DND-41 (cell line): Measurements from ENCODE around the gene ACAP3.

Source experiments
- ATAC-seq: fragments of 200-7000 bp; cut with Tn5 transposase; 3 replicates; pipeline ENCODE4 v1.9.1; 2021; ENCODE audit warnings: low read depth; ENCODE audit not compliant: insufficient read depth
- DNase-seq: peaks from one replicate; pipeline ENCODE4 v3.0.0-alpha.2; 2020
- H2AFZ ChIP-seq: 2 replicates; pipeline ENCODE4 v1.6.0; 2012; ENCODE audit warnings: low read depth, low read length
- H3K27ac ChIP-seq: 2 replicates; pipeline ENCODE4 v1.5.1; 2012; ENCODE audit warnings: low read length, inconsistent platforms
- H3K27me3 ChIP-seq: fragments of 200-600 bp; sonication (generic); 2 replicates; pipeline ENCODE4 v1.6.0; 2012; ENCODE audit warnings: low read length, mild to moderate bottlenecking, inconsistent platforms; ENCODE audit not compliant: insufficient read depth, poor library complexity
- H3K36me3 ChIP-seq: 2 replicates; pipeline ENCODE4 v1.5.1; 2012; ENCODE audit warnings: low read length, inconsistent platforms; ENCODE audit not compliant: insufficient read depth
- H3K4me1 ChIP-seq: 2 replicates; pipeline ENCODE4 v1.5.1; 2012; ENCODE audit warnings: mild to moderate bottlenecking, low read length; ENCODE audit not compliant: insufficient read depth
- H3K4me2 ChIP-seq: 2 replicates; pipeline ENCODE4 v1.6.0; 2012; ENCODE audit warnings: mild to moderate bottlenecking, moderate library complexity, low read length, inconsistent platforms; ENCODE audit not compliant: insufficient read depth
- H3K4me3 ChIP-seq, 2 experiments: fragments of 200-600 bp in 1 of 2; shearing (Covaris generic) in 1 of 2; 2 replicates each; pipeline ENCODE4 v1.5.1; 2012 to 2016; ENCODE audit warnings: inconsistent platforms in 2 of 2, low read length in 2 of 2, mild to moderate bottlenecking in 2 of 2, low read depth in 1 of 2, moderate library complexity in 1 of 2
- H3K79me2 ChIP-seq: 2 replicates; pipeline ENCODE4 v1.6.0; 2012; ENCODE audit warnings: low read length, inconsistent platforms; ENCODE audit not compliant: insufficient read depth
- H3K9ac ChIP-seq: 2 replicates; pipeline ENCODE4 v1.6.0; 2012; ENCODE audit warnings: low read depth, mild to moderate bottlenecking, inconsistent platforms, low read length, moderate library complexity
- H3K9me3 ChIP-seq: 2 replicates; pipeline ENCODE4 v1.5.1; 2012; ENCODE audit warnings: low read length, moderate library complexity, mild to moderate bottlenecking, inconsistent platforms; ENCODE audit not compliant: insufficient read depth, severe bottlenecking
- H4K20me1 ChIP-seq: 2 replicates; pipeline ENCODE4 v1.6.0; 2012; ENCODE audit warnings: low read length; ENCODE audit not compliant: insufficient read depth
- EZH2 ChIP-seq: IDR thresholded peaks from 3 replicates; pipeline ENCODE4 v1.6.1; 2012; ENCODE audit warnings: borderline replicate concordance, low read depth, mild to moderate bottlenecking, moderate library complexity, low read length, inconsistent platforms; ENCODE audit not compliant: severe bottlenecking
- TF ChIP-seq, protein P1 (sequence below): IDR thresholded peaks from 2 replicates; pipeline ENCODE4 v1.5.1; 2012; ENCODE audit warnings: borderline replicate concordance, low read length, moderate library complexity, mild to moderate bottlenecking; ENCODE audit not compliant: poor library complexity, severe bottlenecking; ENCODE audit errors: extremely low read depth

Gene ACAP3

DNA sequence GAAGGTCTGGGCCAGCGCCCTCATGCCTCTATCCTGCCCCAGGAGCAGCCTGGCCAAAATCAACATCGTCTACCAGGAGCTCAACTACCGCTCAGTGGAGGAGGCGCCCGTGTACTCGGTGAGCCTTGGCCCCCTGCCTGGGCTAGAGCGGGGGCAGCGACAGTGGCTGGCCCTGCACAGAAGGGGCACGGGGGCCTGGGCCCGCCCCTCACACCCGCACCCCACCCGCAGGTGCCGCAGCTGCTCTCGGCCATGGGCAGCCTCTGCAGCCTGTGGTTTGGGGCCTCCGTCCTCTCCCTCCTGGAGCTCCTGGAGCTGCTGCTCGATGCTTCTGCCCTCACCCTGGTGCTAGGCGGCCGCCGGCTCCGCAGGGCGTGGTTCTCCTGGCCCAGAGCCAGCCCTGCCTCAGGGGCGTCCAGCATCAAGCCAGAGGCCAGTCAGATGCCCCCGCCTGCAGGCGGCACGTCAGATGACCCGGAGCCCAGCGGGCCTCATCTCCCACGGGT, 16.7 kb downstream of the ACAP3 start:
- Histone ChIP-seq H2AFZ (no peak overlapping the region), H3K27ac (no peak overlapping the region), H3K4me3 (no peak overlapping the region), H3K79me2 (no peaks in the 10 kb centered on the region), H3K36me3 (peaks cover 3% of the 10 kb centered on the region; the same call in 1 of the 2 replicates), H3K9me3 (no peaks in the 10 kb centered on the region), H3K27me3 (no peaks in the 10 kb centered on the region), H3K9ac (no peak overlapping the region), H3K4me1 (no peaks in the 10 kb centered on the region), H4K20me1 (peaks cover 4% of the 10 kb centered on the region; the same call in 1 of the 2 replicates), H3K4me2 (no peak overlapping the region)
- TF ChIP-seq, protein P1, sequence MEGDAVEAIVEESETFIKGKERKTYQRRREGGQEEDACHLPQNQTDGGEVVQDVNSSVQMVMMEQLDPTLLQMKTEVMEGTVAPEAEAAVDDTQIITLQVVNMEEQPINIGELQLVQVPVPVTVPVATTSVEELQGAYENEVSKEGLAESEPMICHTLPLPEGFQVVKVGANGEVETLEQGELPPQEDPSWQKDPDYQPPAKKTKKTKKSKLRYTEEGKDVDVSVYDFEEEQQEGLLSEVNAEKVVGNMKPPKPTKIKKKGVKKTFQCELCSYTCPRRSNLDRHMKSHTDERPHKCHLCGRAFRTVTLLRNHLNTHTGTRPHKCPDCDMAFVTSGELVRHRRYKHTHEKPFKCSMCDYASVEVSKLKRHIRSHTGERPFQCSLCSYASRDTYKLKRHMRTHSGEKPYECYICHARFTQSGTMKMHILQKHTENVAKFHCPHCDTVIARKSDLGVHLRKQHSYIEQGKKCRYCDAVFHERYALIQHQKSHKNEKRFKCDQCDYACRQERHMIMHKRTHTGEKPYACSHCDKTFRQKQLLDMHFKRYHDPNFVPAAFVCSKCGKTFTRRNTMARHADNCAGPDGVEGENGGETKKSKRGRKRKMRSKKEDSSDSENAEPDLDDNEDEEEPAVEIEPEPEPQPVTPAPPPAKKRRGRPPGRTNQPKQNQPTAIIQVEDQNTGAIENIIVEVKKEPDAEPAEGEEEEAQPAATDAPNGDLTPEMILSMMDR: no peak
- no peak for TF ChIP-seq EZH2
- DNase-seq (no peak), ATAC-seq (no peak)

DNA sequence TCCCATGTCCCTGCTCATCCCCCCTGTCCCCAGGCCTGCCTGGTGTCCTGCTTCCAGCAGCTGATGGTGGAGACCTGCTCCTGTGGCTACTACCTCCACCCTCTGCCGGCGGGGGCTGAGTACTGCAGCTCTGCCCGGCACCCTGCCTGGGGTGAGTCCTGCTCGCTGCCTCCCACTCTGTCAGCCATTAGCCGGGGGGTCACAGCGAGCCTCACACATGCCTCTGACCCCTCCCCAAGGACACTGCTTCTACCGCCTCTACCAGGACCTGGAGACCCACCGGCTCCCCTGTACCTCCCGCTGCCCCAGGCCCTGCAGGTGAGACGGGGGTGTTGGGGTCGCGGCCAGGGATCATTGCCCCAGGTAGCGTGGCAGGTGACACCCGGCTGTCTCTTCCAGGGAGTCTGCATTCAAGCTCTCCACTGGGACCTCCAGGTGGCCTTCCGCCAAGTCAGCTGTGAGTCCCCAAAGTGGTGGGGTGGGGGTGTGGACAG, 17.4 kb downstream of the ACAP3 start:
- no peak overlapping the region for H3K27ac ChIP-seq
- H3K4me2 ChIP-seq: no peak overlapping the region
- peaks cover 4% of the 10 kb centered on the region; the same call in 1 of the 2 replicates for H4K20me1 ChIP-seq
- no peak overlapping the region for H3K9ac ChIP-seq
- no peaks in the 10 kb centered on the region for H3K79me2 ChIP-seq
- no peaks in the 10 kb centered on the region for H3K9me3 ChIP-seq
- DNase-seq (peak; percentile 45), ATAC-seq (peak; percentile 45; the same call in 2 of the 3 replicates)
- TF ChIP-seq, protein P1: peak; percentile 61
- TF ChIP-seq EZH2: no peak
- no peaks in the 10 kb centered on the region for H3K27me3 ChIP-seq
- H3K36me3 ChIP-seq: peaks cover 3% of the 10 kb centered on the region; the same call in 1 of the 2 replicates
- no peaks in the 10 kb centered on the region for H3K4me1 ChIP-seq
- no peak overlapping the region for H3K4me3 ChIP-seq
- H2AFZ ChIP-seq: no peak overlapping the region

DNA sequence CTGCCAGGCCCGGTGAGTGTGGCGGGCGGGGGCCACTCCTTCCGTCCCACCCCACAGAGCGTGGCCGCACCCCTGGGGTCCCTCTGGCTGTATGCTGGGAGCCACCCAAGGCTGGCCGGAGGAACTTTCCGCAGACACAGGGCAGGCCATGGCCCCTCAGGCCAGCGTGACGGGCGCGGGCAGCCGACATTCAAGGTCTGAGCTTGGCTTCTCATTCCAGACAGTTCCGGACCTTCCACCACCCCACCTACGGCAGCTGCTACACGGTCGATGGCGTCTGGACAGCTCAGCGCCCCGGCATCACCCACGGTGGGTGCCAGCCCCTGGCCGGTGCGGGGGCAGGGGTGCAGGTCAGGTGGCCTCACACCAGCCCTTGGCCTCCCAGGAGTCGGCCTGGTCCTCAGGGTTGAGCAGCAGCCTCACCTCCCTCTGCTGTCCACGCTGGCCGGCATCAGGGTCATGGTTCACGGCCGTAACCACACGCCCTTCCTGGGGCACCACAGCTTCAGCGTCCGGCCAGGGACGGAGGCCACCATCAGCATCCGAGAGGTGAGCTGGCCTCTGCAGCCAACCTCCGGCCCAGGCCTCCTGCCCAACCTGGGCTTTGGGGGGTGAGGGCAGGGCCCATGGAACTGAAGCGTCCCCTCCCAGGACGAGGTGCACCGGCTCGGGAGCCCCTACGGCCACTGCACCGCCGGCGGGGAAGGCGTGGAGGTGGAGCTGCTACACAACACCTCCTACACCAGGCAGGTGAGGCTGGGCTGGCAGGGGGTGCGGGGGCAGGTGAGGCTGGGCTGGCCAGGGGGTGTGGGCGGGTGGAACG, 20.2 kb downstream of the ACAP3 start:
- Histone ChIP-seq H4K20me1 (no peaks in the 10 kb centered on the region), H2AFZ (no peak overlapping the region)
- ATAC-seq: no peak

More for the DNA sequence above, 20.2 kb downstream of the ACAP3 start:
- H3K27me3 ChIP-seq: no peaks in the 10 kb centered on the region
- H3K27ac ChIP-seq: no peak overlapping the region
- no peaks in the 10 kb centered on the region for H3K79me2 ChIP-seq
- no peak overlapping the region for H3K4me3 ChIP-seq
- no peak overlapping the region for H3K4me2 ChIP-seq
- no peak for DNase-seq
- no peak for TF ChIP-seq EZH2
- TF ChIP-seq, protein P1: no peak
- no peak overlapping the region for H3K9ac ChIP-seq
- no peaks in the 10 kb centered on the region for H3K4me1 ChIP-seq
- H3K9me3 ChIP-seq: no peaks in the 10 kb centered on the region
- no peaks in the 10 kb centered on the region for H3K36me3 ChIP-seq
